Measurements from ENCODE around the gene TREML2.

The TREML2 gene

GRCh38 chr6:41177287-41177686 is 23.7 kb downstream of the TREML2 start:
- DNase-seq (ENCODE audit: low read depth in 2 of 2): no peak

DNA sequence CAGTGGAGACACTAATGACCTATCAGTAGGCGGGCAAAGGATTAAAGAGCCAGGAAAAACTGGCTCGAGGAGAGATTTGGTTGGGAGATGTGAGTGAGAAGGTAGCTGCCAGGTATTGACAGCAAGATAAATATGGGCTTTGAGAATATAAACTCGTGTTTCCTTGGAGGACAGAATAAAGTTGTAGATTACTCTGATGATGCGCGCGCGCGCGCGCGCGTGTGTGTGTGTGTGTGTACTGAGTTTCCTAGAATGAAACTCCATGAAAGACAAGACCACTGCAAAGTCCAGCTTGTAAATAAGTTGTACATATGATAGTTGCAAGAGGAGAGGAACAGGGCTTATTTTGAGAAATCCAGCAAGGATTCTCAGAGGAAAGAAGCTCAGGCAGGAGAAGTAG is 24.8 kb downstream of the TREML2 start:
- no peak for DNase-seq (ENCODE audit: low read depth in 2 of 2)

- no peak for DNase-seq (ENCODE audit: low read depth in 2 of 2)
Observed at GRCh38 chr6:41175084-41175483, 25.9 kb downstream of the TREML2 start.

GRCh38 chr6:41174610-41175009 is 26.3 kb downstream of the TREML2 start:
- DNase-seq (ENCODE audit: low read depth in 2 of 2): no peak

- DNase-seq (ENCODE audit: low read depth in 2 of 2): no peak
Observed at GRCh38 chr6:41171908-41172307, 29.0 kb downstream of the TREML2 start.

- DNase-seq (ENCODE audit: low read depth in 2 of 2): no peak
Observed at GRCh38 chr6:41170547-41171160, 30.3 kb downstream of the TREML2 start.

- DNase-seq (ENCODE audit: low read depth in 2 of 2): no peak
Observed at GRCh38 chr6:41167173-41167963, 33.6 kb downstream of the TREML2 start.

GRCh38 chr6:41164551-41165120 is 36.3 kb downstream of the TREML2 start:
- DNase-seq (ENCODE audit: low read depth in 2 of 2): no peak

GRCh38 chr6:41163419-41163717 is 37.6 kb downstream of the TREML2 start:
- DNase-seq (ENCODE audit: low read depth in 2 of 2): no peak

GRCh38 chr6:41162687-41163418 is 38.1 kb downstream of the TREML2 start, which contains the start of gene TREM2:
TSS of gene TREM2 (minus strand) at chr6:41163116. CDS start at chr6:41163082, 34 bp downstream.
- DNase-seq (ENCODE audit: low read depth in 2 of 2): no peak

- DNase-seq (ENCODE audit: low read depth in 2 of 2): no peak
Observed at GRCh38 chr6:41161851-41162552, 38.9 kb downstream of the TREML2 start.

DNA sequence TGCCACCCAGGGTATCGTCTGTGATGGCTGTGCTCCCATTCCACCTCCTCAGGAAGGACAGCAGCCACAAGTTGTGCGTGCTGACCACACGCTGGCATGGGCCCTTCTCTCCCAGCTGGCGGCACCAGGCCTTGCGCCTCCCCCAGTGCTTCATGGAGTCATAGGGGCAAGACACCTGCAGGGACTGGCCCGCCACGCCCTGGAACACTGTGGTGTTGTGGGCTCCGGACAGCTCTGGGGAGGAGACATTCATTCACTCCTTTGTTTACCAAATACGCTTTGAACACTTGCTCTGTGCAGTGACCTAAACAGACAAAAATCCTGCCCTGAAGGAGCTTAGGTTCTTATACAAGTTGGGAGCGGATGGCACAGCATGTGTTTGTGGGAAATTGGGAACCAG is 39.6 kb downstream of the TREML2 start:
- DNase-seq (ENCODE audit: low read depth in 2 of 2): no peak

GRCh38 chr6:41160933-41161332 is 40.0 kb downstream of the TREML2 start:
- DNase-seq (ENCODE audit: low read depth in 2 of 2): no peak

GRCh38 chr6:41159415-41160082 is 41.4 kb downstream of the TREML2 start:
- no peak for DNase-seq (ENCODE audit: low read depth in 2 of 2)

- DNase-seq (ENCODE audit: low read depth in 2 of 2): no peak
Observed at GRCh38 chr6:41157323-41157722, 43.6 kb downstream of the TREML2 start.

GRCh38 chr6:41156771-41157170 is 44.2 kb downstream of the TREML2 start:
- DNase-seq (ENCODE audit: low read depth in 2 of 2): no peak

DNA sequence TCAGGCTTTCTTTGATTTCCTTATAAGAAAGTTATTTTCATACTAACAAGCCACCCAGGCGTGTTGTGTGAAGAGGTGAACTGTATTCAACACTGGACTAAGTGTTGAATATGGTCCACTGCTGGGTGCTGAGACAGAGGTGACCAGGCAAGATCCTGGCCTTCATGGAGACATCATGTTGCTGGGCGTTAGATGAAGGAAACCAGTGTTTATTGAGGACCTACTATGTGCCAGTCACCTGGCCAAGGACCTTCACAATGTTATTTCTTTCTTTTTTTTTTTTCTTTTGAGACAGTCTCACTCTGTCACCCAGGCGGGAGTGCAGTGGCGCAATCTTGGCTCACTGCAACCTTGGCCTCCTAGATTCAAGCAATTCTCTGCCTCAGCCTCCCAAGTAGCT is 44.9 kb downstream of the TREML2 start:
- no peak for DNase-seq (ENCODE audit: low read depth in 2 of 2)

GRCh38 chr6:41155132-41155805 is 45.7 kb downstream of the TREML2 start:
- DNase-seq (ENCODE audit: low read depth in 2 of 2): no peak

GRCh38 chr6:41153992-41154625 is 46.8 kb downstream of the TREML2 start, which contains the start of gene TREML1:
TSS of gene TREML1 (minus strand) at chr6:41154347. CDS start at chr6:41154288, 59 bp downstream.
- no peak for DNase-seq (ENCODE audit: low read depth in 2 of 2)

GRCh38 chr6:41153451-41153850 is 47.5 kb downstream of the TREML2 start:
- DNase-seq (ENCODE audit: low read depth in 2 of 2): no peak

Data from stimulated activated CD4-positive, alpha-beta T cell treated with anti-CD3 and anti-CD28 coated beads, Interleukin-12 subunit alpha, Interleukin-12 subunit beta, amount 100 ng/mL, for 24 hours (primary cell).